ENCODE measurements around the gene CCNB2.
"Not testable (repeated sequence)": the region's sequence is repeated elsewhere in the genome, so short reads cannot be mapped to it uniquely, and the experiment has no call there.

Gene CCNB2

DNA sequence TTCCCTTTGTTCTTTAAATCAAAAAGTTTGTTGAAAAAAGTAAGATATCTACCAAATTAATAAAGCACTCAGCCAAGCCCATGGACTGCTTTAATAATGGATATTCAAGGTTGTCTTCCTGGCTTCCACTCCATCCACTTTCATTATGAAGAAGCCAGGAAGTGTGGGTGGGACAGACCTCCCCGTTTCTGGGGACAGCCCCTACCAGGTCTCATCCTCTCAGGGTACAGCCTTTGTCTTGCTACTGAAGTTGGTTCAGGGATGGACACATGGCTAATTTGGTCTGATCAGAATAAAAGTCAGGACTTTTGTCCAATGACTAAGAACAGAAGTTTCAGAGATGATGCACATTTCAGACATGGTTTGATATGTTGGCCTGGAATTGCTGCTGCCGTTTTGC, 32.6 kb downstream of the CCNB2 start:
- no peak for DNase-seq

DNA sequence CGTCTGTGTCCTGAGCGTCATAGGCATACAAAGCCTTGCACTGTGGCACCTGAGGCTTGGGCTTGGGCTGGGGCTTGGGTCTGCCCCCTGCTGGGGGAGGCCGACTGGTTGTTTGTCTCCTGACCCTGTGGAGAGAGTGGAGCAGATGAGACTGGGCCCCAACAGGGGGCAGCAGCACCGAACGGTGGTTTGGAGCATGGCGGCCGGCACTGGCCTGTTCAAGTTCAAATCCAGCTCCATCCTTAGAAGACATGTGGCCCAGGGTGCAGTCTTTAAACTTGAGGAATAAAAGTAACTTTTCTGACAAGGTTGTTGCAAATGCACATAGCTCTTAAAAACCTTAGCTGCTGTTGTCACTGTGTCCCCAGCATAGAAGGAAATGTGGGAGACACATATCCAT, 33.3 kb downstream of the CCNB2 start:
- DNase-seq: peak; percentile 50

DNA sequence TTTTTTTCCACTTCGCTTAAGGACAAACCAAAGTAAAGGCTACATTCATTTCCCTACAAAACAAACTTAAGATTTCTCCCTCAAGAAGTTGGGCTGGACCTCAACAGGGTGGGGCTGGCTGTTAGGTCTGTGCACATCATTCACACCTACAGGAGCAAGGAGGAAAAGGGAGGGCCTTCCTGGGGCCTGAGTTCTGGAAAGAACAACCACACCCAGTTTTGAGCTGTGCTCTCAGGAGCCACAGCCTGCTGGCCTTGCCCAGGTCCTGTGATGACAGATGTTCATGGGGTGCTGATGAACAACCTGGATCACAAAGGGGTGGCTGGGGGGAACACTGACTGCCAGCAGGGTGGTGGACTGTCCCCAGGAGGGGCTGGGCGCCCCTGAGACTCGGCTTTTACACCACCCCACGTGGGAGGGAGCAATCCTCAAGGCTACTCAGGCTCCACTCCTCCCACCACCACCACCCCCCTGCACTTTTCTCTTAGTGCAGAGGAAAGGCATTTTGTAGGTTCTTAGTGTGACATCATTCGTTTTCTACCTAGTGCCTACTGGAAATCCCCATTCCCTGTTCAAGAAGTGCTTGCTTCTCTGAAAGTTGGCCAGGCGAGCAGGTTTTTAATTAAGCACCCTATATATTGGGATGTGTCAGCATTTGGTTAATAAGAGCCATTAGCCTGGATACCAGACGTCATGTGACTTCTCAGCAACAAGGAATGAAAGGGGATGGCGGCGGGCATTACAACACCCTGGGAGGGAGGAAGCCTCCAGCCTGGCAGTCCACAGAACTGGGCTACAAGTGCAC, 35.7 kb downstream of the CCNB2 start:
- no peak for DNase-seq

DNA sequence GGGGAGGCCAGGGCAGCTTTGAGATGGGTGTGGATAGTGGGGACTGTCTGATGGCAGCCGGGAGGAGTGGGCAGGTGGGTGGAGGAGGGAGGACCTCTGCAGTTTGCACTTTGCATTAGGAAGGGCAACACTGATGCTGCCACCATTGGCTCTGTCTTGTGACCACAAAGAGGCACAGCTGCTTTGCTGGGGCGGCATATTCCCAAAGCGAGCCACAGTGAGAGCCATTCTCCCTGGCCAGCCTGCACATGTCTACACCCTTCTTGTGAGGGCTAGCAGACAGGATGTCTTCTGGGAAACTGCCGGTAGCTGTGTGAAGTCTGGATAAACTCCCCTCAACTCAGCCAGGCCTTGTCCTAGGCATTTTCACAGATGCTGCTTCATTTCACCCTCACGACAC, 38.3 kb downstream of the CCNB2 start:
- no peak for DNase-seq

DNA sequence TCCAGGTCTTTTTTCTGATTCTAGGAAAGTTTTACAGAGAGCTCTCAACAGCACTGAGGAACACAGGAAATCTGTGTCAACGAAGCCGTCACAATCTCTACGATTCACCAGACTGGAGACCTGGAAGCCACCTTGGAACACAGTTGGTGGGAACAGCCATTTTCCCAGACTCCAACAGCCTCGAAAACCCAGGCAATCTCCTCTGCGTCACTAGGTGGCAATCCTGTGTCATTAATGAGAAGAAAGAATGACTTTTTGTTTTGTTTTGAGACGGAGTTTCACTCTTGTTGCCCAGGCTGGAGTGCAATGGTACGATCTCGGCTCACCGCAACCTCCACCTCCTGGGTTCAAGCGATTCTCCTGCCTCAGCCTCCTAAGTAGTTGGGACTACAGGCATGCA, 39.6 kb downstream of the CCNB2 start:
- DNase-seq: not testable (repeated sequence)

DNA sequence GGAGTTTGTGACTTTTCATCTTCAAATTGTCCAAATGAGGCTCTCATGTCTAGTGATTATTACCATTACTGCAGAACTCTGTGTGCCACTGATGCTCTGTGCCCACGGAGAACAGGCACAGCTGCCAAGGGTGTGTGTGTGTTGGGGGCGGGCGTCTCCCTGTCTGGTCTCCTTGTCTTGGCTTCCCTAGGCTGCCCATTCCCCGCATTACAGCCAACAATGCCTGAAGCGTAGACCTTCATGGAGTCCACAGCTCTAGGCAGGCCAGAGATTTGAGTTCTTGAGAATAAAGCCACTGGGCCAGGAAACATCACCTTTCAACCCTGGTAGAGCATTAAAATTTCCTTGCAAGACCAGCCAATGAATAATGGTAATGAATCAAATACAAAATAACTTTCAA, 42.7 kb downstream of the CCNB2 start:
- no peak for DNase-seq

DNA sequence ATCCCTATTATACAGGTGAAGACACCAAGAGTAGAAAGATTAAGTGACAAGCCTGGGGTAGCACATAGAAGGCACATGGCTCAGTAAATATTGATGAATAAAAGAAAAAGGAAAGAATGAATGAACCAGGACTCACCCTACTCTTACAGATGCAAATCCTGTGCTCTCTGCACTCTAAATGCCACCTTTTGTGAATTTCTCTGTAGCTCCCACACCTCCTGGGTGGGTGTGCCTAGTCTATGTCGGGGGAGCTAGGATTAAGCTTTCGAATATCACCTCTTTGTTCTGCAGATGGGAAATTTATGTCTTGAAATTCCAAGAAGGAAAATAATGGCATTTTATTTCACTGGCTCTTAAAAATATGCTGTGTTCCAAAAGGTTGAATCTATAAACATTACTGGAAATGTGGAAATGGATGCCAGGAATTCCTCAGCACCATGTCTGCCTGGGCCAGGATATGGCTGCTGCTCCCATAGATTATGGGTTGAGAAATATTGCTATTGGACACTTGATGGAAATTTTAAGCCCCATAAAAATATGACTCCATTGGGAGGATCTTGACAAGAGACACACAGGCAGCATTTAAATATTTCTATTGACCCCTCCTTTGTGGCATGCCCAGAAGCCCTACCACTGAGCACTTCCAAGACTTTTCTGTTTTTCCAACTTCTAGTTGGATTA, 43.3 kb downstream of the CCNB2 start:
- DNase-seq: no peak

DNA sequence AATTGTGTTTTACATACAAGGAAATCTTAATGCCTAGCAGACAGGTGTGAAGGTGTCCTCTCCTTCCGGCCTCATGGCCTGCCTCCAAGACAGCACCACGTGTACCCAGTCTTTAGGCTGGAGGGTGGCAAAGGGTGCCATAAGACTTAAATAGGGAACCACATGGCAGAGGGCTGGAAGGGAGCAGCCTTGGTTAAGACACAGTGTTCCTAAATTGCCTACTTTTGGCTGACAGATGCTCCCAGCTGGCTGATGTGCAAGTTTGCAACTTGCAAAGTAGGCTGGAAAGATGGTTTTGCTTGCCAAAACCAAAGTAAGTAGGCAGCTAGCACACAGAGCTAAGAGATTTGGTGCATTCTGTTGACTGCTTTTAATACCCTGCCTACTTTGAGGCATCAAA, 45.2 kb downstream of the CCNB2 start:
- DNase-seq: no peak

DNA sequence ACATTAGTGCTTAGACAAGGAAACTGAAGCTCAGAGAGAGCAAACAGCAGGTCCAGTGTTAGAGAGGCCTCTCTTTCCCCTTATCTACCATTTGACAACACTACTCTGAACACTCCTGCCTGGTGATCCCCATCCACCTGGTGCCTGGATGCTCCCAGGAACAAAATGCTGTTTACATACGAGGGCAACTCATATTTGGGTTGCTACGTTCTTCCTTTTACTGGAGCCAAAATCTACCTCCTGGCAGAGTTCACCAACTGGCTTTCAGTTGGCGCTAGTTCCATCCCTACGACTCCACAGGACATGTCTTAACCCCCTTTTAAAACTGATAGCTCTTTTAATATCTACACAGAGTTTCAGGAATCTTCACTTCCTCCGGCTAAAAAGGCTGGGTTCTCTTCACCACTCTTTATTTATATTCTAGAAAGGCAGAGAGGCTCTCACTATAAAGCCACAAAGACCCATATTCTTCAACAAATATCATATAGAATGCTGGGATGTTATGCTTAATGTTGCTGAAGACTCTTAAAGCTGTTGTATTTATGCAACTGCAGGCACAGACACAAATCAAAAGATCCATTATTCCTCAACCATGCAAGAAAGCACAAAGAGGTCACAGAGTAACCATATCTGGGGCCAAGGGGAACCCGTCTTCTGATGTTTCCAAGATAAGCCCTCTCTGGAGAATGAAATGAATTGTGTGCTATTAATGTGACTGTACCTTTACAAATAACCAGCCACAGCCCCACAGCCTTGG, 47.9 kb downstream of the CCNB2 start:
- DNase-seq: no peak

DNA sequence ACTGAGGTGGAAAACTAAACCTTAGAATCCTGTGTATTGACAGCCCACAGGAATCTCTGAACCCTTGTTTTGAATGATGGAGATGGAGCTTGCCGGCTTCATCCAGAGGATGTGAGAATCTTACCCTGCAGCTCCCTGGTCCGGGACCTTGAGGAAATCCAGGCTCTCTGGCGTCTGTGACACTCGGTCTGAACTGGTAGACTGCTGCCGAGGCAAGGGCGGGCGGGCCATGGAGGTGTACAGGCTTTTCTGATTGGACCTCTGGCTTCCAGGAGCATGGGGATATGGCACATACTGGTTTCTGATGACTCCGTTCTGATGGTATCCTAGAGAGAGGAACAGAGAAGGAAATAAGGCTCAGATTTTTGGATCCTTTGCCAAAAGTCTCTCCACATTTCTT, 48.5 kb downstream of the CCNB2 start:
- DNase-seq: no peak

DNA sequence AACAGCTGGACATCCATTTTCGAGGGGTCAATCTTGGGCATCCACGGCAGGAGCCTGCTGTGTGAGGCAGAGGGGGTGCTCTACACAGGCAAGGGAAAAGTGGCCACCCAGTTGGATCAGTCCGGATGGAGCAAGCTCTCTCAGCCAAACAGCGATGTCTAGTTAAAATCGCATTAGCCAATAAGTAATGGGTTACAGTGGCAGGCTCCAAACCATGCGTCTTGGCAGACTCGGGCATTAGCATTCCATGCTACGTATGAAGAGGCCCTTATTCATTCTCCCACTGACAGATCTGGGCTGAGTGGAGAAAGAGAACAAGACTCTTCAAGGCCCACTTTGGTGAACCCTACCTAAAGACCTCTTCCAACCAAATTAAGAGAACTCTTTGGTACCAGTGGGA, 49.3 kb downstream of the CCNB2 start:
- no peak for DNase-seq

DNA sequence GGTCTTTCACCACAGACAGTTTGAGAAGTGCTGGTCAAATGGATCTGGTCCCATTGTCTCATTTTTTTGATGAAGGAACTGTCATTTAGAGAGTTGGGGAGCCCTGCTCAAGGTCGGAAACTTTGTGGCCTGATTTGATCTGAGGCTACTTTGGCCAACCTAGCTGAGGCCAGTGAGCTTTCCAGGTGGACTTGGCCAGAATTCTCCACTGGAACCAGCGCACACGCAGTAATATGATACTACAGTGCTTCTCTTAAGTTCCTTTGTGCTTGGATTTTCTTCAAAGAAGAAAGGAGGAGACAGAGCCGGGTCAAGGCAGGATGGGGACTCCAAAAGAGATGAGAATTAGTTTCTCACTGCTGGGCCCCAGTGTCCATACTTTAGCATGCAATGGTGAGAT, 50.5 kb downstream of the CCNB2 start:
- DNase-seq: no peak

DNA sequence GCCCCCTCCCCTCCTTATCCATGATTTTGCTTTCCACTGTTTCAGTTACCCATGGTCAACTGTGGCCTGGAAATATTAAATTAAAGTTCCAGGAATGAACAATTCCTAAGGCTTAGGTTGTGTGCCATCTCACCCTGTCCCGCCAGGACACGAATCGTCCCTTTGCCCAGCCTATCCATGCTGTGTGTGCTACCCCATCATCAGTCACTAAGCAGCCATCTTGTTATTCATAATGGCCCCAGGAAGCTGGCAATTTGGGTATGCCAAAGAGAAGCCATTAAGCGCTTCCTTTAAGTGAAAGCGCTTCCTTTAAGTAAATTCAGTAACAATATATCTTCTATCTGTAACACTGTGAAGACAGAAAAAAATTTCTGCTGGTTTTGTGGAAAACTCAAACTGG, 52.5 kb downstream of the CCNB2 start:
- DNase-seq: no peak

DNA sequence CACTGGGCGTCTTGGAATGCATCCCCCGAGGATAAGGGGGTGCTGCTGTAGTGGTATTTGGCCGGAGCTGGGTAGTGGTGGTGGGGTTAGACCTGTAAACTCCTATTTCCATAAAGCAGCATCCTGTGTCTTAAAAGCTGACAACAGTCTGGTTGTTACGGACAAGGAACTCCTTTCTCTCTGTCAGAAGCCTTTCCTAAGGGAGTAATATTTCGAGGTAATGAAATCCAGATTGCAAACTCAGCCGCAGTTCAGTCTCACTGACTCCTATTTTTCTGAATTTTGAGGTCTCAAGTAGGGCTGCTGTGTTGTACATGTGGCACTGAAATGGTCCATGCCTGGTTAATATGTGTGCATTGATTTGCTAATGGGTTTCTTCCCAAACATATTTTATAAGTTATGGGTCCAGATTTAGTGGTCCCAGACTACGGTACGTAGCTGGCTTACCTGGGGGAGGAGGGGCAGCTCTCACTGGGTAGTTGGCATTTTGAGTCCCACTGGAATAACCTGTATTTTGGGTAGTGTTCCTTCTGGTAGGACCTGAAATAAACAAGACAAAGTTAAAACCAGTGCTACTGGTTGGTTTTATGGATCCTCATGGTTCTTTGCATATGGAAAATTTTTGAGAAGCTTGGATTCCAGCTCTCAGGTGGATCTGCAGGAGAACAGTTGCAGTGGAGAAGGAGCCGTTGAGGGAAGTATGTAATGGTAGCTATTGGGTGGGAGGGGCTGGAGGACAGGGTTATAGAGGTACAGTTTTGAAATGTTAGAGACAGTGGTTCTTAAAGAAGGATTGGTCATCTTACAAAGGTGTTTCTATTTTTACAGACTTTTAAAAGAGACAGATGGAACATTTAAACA, 53.1 kb downstream of the CCNB2 start:
- DNase-seq: no peak

DNA sequence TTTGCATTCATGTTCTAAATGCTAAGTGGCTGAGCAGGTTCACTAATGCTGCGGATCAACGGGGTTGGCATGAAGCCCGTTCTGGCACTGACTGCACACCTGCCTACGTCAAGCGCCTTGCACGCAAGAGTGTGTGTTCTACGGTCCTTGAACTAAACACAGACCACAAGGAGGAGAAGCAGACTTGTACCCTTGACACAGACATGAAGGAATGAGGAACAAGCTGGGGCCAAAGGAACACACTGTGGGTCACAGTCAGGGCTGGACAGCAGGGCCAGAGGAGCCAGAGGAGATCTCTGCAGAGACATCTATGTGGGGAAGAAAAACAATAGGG, 53.7 kb downstream of the CCNB2 start:
- DNase-seq: no peak

DNA sequence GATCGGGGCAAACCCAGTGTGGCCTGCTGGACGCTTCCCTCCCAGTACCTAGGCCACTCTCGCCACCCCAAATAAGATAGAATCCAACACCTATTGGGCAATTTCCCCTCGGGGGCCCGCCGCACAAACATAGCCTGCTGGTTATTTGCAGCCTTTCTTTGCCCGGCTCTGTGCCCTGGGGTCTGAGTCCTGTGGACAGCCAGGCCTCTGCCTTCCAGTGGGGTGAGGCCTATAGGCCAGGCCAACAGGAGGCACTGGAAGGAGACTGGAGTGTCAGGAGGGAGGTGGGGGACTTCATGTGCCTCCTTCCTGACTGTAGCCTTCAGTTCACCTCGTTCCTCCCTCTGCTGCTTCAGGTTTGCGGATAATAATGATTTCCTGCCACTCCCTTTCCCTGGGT, 54.3 kb downstream of the CCNB2 start:
- no peak for DNase-seq

DNA sequence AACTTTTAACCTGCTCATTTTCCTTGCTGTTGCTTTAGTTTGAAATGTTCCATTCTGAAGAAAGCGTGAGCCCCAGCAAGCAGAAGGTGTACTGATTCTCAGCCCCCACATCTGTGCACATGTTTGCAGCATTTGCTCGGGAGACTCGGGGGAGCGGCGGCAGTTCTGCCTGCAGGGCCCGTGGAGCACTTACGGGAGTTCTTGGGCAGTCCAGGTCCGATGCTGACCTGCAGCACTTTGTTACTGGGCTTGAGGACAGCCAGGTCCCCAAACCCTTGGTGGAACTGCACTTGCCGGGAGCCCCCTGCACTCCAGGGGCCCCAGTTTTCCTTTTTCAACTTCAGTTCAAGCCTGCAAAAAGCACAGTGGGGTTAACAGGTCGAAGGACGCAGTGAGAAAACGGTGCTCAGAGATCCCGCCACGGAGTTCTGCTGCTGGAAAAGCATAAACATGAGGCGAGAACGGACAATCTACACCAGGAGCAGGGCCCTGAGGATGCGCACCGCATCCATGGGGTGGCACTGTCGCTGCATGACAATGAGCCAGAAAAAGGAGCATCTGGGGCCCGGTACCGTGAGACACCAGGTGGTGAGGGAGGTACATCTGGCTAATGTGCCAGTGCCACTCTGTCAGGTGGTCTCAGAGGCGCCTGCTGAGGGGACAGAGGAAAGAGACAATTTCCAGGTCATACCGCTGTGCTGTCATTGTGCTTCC, 56.1 kb downstream of the CCNB2 start:
- peak; percentile 15 for DNase-seq

DNA sequence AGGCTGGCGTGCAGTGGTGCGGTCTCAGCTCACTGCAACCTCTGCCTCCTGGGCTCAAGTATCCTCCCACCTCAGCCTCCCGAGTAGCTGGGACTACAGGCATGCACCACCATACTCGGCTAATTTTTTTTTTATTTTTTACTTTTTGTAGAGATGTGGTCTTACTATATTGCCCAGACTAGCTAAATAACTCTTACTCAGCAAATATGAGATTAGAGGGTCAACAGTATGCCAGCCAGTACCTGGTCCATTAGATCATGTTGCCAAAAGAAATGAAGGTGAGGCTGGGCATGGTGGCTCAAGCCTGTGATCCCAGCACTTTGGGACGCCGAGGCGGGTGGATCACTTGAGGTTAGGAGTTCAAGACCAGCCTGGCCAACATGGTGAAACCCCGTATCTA, 57.1 kb downstream of the CCNB2 start:
- DNase-seq: not testable (repeated sequence)

DNA sequence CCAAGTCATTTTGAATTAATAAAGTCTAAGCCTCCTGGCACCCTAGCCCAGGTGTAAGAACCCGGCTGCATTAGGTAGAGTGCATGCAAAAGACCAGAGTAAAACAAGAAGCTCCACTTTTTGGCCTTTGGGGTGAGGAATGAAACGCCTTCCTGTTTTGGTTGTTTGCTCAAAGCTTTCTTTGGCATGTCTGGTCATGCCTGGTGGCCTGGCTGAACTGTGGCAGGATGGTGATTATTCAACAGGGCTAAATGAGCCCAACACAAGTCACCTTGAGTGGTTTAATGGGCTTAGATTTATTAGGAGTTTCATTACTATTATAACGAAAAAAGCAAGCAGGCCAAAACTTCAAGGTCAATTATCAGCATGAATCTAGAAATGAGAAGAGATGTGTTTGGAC, 60.8 kb downstream of the CCNB2 start:
- no peak for DNase-seq

DNA sequence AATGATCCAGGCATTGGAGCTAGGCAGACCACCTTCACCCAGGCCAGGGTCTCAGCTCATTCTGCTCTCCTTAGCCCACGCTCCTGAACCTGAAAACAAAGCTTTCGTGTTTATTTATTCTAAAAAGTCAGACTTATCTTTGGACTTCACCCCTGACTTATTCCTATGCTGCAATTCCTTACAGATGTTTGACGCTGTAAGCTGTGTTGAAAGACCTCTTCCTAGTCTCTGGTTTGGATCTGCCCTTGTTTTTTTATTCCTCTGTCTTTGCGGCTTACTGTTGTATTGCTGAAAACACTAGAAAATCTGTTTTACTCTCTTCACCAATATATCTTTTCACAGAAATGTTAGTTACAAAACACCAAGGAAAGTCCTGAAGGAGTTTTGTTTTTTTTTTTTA, 61.2 kb downstream of the CCNB2 start:
- no peak for DNase-seq

DNA sequence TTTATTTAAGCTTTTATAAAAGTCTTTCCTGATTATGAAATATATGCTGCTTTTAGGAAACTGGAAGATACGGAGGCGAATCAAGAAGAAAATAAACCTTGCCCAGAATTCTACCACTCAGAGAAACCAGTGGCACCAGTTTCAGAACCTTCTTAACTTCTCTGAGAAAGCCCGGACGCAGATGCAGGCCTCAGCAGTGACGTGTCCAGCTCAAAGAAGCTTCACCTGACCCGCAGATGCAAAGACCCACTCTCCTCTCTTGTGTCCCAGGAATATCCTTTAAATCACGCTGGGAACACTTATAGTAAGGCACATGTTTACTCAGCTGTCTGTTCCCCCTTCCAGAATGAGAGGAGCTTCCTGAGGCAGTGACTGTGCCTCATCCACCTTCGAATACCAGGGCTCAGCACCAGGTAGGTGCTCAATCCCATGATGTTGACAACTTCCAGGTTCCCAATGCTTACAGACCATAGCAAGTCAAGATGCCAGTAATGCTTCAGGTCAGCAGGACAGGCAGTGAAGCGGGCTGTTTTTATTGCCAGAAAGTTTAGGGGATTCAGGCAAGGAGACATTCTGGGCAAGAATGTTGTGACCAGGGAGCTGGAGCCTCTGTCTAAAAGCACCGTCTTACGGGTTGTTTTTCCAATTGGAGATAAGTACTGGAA, 61.8 kb downstream of the CCNB2 start:
- no peak for DNase-seq

DNA sequence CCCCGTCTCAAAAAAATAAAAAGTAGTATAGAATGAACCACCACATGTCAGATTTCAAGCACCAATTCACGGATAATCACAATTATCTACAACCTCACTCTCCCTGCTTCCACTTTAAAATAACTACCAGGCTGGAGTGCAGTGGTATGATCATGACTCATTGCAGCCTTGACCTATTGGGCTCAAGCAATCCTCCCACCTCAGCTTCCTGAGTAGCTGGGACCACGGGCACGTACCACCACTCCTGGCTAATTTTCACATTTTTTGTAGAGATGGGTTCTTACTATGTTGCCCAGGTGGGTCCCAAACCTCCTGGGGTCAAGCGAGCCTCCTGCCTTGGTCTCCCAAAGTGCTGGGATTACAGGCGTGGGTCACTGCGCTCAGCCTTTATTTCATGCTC, 63.6 kb downstream of the CCNB2 start:
- no peak for DNase-seq

All from activated naive CD4-positive, alpha-beta T cell treated with anti-CD3 and anti-CD28 coated beads, Interleukin-2, amount 50 U/mL, for 16 hours (primary cell).